Psoas muscle (tissue), 8 donors: ENCODE measurements around the gene NDUFS8. TPM values are rescaled to one million over a fixed set of nuclear protein-coding genes. Genes with fewer than 3 reads are reported as not detected.

Experiments used
- ATAC-seq, 4 donors: fragments of 200-7000 bp; cut with Tn5 transposase; one replicate each; pipeline ENCODE4 v1.9.1; 2020; ENCODE audit warnings: moderate library complexity in 3 of 4, mild to moderate bottlenecking in 2 of 4
- DNase-seq, 2 donors: peaks; one replicate each; pipeline ENCODE4 v3.0.0-alpha.2; 2020
- H3K27ac ChIP-seq: fragments of 200-600 bp; one replicate; pipeline ENCODE4 v1.8.0; 2022
- H3K27me3 ChIP-seq, 3 donors: fragments of 200-600 bp in 1 of 3; one replicate each; pipeline versions ENCODE4 v1.6.1 to v1.8.0; 2013 to 2022; ENCODE audit warnings: low read length in 2 of 3, mild to moderate bottlenecking in 2 of 3, moderate library complexity in 1 of 3; ENCODE audit not compliant: insufficient read depth in 3 of 3
- H3K36me3 ChIP-seq, 2 donors: fragments of 200-600 bp in 1 of 2; one replicate each; pipeline versions ENCODE4 v1.6.1 to v1.8.0; 2013 to 2022; ENCODE audit warnings: low read depth in 1 of 2, mild to moderate bottlenecking in 1 of 2, moderate library complexity in 1 of 2; ENCODE audit not compliant: insufficient read depth in 1 of 2
- H3K4me1 ChIP-seq: fragments of 200-600 bp; one replicate; pipeline ENCODE4 v1.8.0; 2022
- H3K4me3 ChIP-seq: fragments of 200-600 bp; one replicate; pipeline ENCODE4 v1.8.0; 2022; ENCODE audit warnings: mild to moderate bottlenecking
- H3K9me3 ChIP-seq: fragments of 200-600 bp; one replicate; pipeline ENCODE4 v1.8.0; 2022
- WGBS, 3 donors: extraction: QIAGEN DNeasy Blood & Tissue Kit; methylation state at CpG; one replicate each; pipeline versions ENCODE4 v1.1.6 to v1.1.7; 2013; 5-methylcytosine and 5-hydroxymethylcytosine counted together
- intact Hi-C, 2 donors: fragments of 100-400 bp; cut with DNase I; formaldehyde crosslinking; loops; one replicate each; pipeline versions ENCODE4 v1.11.0 to v1.14.2; 2022
- polyA plus RNA-seq, 3 donors: library from polyadenylated mRNA; stranded (reverse); fragments of 200-250 nt; gene quantifications; one replicate each; pipeline ENCODE4 v1.2.3, GENCODE V29; 2013
- total RNA-seq, 4 donors: library from RNA; stranded (reverse); fragmentation: NEBNext Ultra II Directional in 2 of 4; extraction: Animal tissue kit (Norgen Biotek cat#: 25700) in 2 of 4; gene quantifications; one replicate each; pipeline versions ENCODE4 v1.2.1 to v1.2.4, GENCODE V29; 2021 to 2023
- TF ChIP-seq, protein P1 (sequence below): fragments of 200-600 bp; IDR thresholded peaks from one replicate; pipeline ENCODE4 v1.8.0; 2022; ENCODE audit warnings: antibody characterized with exemption
- donor health status: healthy with polysubstance abuse.
- donor health status: DM: no; HTN: no; CAD: no; lungs with moderate emphysema.
- donor health status: Bipolar disorder and iron deficiency.
- donor health status: healthy.
- donor health status: DM: yes; HTN: yes; CAD: no.
- donor health status: DM: no; HTN: no; CAD: no.
- donor health status: DM: no; HTN: no; CAD: no.
- donor health status: DM: yes; HTN: yes; CAD: no.

Gene NDUFS8
- total and polyA plus RNA-seq, 7 donors, result 193 to 390 (median 257) TPM

DNA sequence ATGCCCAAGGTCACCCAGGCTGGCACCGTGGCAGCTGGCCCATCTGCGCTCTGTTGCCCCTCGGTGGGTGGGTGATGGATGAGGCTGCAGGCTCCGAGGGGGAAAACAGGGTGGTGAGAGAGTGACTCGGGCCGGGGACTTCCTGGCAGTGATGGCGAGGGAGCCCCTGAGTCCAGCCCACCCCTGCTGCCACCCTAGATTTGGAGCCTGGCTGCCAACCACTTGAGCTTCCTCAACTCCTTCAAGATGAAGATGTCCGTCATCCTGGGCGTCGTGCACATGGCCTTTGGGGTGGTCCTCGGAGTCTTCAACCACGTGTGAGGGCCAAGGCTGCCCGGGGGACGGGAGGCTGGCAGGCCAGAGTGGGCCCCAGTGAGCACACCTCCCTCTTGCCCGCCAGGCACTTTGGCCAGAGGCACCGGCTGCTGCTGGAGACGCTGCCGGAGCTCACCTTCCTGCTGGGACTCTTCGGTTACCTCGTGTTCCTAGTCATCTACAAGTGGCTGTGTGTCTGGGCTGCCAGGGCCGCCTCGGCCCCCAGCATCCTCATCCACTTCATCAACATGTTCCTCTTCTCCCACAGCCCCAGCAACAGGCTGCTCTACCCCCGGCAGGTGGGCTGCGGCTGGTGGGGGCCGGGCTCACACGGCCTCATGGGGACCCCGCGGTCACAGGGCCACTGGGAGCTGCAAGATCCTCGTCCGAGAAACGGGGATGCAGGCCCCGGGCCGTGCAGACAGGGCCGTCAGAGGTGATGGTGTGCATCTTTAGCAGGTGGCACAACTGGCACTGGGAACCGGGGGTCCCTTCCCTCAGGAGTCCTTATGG is 18.4 kb downstream of the NDUFS8 start:
- DNase-seq, result peak in 1 of 2 donors; percentile 49

DNA sequence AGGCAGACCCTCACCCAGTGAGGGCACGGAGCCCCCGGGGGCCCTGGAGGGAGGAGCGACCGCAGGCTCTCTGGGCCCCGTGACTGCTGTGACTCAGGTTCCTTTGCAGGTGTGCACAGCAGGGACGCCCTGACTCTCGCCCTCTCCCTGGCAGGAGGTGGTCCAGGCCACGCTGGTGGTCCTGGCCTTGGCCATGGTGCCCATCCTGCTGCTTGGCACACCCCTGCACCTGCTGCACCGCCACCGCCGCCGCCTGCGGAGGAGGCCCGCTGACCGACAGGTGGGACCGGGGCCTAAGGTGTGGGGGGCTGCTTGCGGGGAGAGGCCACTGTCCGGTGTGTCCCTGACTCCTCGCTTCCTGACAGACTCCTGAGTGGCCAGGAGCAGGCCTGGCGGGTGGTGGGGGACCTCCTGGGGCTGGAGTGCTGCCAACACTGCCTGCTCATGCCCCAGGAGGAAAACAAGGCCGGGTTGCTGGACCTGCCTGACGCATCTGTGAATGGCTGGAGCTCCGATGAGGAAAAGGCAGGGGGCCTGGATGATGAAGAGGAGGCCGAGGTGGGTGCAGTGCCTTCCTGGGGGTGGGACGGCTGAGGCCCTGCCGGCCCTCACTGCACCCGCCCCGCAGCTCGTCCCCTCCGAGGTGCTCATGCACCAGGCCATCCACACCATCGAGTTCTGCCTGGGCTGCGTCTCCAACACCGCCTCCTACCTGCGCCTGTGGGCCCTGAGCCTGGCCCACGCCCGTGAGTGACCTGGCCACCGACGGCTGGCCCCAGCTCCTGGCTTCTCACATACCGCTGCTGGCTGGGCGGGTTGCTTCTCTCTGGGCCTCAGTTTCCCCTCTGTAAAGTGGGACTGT is 19.3 kb downstream of the NDUFS8 start:
- Histone ChIP-seq H3K9me3 (no peaks in the 10 kb centered on the region), H3K4me3 (no peak overlapping the region), H3K27me3 (no peaks in the 10 kb centered on the region), H3K36me3 (peaks cover 0 to 33% of the 10 kb centered on the region in 2 donors), H3K4me1 (no peaks in the 10 kb centered on the region), H3K27ac (no peak overlapping the region)
- TF ChIP-seq, protein P1, sequence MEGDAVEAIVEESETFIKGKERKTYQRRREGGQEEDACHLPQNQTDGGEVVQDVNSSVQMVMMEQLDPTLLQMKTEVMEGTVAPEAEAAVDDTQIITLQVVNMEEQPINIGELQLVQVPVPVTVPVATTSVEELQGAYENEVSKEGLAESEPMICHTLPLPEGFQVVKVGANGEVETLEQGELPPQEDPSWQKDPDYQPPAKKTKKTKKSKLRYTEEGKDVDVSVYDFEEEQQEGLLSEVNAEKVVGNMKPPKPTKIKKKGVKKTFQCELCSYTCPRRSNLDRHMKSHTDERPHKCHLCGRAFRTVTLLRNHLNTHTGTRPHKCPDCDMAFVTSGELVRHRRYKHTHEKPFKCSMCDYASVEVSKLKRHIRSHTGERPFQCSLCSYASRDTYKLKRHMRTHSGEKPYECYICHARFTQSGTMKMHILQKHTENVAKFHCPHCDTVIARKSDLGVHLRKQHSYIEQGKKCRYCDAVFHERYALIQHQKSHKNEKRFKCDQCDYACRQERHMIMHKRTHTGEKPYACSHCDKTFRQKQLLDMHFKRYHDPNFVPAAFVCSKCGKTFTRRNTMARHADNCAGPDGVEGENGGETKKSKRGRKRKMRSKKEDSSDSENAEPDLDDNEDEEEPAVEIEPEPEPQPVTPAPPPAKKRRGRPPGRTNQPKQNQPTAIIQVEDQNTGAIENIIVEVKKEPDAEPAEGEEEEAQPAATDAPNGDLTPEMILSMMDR, result no peak
- ATAC-seq, result peak in 1 of 4 donors; percentile 17
- intact Hi-C loops, result no loop called here
- DNase-seq, result peak in 1 of 2 donors; percentile 40
- WGBS, 3 donors, result 90 to 94% (median 91%) methylated on average over 27 to 40 of the region's 40 CpGs

More for the DNA sequence above, 18.4 kb downstream of the NDUFS8 start:
- Histone ChIP-seq H3K27me3 (no peaks in the 10 kb centered on the region), H3K9me3 (no peaks in the 10 kb centered on the region), H3K4me3 (no peak overlapping the region), H3K27ac (no peak overlapping the region), H3K4me1 (no peaks in the 10 kb centered on the region), H3K36me3 (peaks cover 0 to 30% of the 10 kb centered on the region in 2 donors)
- intact Hi-C loops, result no loop called here
- TF ChIP-seq, protein P1, result no peak
- WGBS, 3 donors, result 88 to 90% (median 88%) methylated on average over 27 to 35 of the region's 35 CpGs
- ATAC-seq, result no peak

DNA sequence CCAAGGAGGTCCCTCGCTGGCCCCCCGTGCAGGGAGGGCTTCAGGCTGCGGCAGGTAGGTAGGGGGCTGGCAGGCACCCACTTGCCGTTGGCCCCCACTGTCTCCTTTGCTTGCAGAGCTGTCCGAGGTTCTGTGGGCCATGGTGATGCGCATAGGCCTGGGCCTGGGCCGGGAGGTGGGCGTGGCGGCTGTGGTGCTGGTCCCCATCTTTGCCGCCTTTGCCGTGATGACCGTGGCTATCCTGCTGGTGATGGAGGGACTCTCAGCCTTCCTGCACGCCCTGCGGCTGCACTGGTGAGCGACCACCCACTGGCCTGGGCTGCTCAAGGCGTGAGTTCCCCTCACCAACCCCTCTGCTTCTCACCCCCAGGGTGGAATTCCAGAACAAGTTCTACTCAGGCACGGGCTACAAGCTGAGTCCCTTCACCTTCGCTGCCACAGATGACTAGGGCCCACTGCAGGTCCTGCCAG is 19.9 kb downstream of the NDUFS8 start:
- WGBS, 3 donors, result 93 to 95% (median 93%) methylated on average over 18 of the region's 18 CpGs
- Histone ChIP-seq H3K27me3 (no peaks in the 10 kb centered on the region), H3K4me3 (no peak overlapping the region), H3K4me1 (no peaks in the 10 kb centered on the region), H3K27ac (no peak overlapping the region), H3K9me3 (no peaks in the 10 kb centered on the region), H3K36me3 (peaks cover 0 to 29% of the 10 kb centered on the region in 2 donors)
- peak in 1 of 4 donors; percentile 12 for ATAC-seq
- TF ChIP-seq, protein P1, result no peak
- DNase-seq, result peak in 1 of 2 donors; percentile 34
- intact Hi-C loops, result no loop called here

DNA sequence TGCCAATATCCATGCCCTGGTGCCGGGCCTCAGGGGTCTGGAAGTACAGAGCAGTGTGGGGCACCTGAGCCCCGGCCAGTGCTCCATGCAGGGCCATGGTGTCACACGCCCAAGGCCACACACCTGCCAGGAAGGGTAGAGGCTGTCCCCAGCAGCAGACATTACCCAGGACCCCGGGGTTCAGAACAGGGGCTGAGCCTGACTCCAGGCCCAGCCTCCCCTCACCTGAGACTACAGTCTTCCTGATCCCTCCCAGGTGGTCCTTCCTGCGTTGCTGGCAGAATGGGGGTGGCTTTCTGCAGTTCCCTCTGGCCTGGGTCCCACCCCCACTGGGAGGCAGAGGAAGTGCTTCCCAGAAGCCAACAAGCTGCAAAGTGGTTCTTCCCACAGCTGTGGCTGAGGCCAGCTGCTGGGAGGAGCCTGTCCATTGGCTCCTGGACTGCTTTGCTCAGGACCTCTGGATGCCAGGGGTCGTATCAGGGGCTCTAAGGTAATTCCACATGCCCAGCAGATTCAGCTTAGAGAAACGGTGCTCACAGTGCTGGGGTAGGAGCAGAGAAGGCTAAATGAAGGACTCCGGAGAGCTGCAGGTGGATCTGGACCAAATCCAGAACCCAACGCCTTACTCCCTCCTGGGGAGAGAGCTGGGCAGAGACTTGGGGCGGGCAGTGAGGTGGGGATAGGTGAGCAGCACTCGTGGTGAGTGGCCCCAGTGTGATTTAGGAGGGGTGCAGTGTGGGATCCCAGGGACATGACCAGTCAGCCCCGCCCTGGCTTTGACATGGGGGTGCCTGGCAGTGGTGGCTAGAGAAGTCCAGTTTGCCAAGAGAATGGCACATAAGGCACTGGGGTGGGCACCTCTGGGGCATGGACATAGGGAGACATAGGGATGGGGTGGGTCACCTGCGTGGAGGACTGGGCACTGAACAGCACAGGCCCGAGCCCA is 21.0 kb downstream of the NDUFS8 start:
- peak in 2 of 4 donors; percentile 13 to 15 for ATAC-seq
- no peaks in the 10 kb centered on the region for H3K27me3 ChIP-seq
- no peak for DNase-seq
- no peaks in the 10 kb centered on the region for H3K9me3 ChIP-seq
- peaks cover 0 to 29% of the 10 kb centered on the region in 2 donors for H3K36me3 ChIP-seq
- no peak overlapping the region for H3K4me3 ChIP-seq
- intact Hi-C loops, result no loop called here
- no peaks in the 10 kb centered on the region for H3K4me1 ChIP-seq
- 70 to 73% (median 71%) methylated on average over 14 of the region's 14 CpGs for WGBS, 3 donors
- TF ChIP-seq, protein P1, result no peak
- no peak overlapping the region for H3K27ac ChIP-seq
